Activated CD4-positive, alpha-beta T cell treated with anti-CD3 and anti-CD28 coated beads, Interleukin-2, amount 50 U/mL, for 4 hours (primary cell): Measurements from ENCODE around the gene NVL.

Experiments used
- DNase-seq, 2 experiments: peaks; one replicate each; pipeline ENCODE4 v3.0.0-alpha.2; 2020

NVL gene

DNA sequence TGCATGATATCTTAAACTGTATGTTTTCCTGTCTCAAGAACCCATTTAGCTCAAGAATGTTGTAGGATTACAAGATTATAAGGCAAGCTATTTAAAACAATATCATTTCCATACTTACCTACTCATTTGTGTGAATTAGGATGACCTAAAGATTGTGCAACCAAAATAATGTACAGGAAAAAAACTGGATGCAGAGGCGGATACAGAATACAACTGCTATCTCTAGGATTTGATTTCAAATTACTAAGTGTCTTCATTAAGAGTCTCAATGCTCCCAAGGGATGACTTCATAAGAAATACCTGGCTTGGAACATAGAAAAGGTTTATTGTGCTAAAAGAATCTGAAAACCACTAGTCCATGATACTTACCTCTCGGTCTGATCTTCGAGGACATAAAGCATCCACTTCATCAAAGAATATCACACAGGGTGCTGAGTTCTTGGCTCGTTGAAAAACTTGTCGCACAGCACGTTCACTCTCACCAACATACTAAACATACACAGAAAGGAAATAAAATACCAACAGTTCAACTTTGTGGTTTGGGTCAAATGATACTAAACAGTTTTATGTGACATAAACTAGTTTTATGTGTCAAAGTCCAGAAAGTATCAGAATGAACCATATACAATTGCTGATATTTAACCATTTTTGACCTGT is 54.9 kb downstream of the NVL start:
- no peak for DNase-seq

DNA sequence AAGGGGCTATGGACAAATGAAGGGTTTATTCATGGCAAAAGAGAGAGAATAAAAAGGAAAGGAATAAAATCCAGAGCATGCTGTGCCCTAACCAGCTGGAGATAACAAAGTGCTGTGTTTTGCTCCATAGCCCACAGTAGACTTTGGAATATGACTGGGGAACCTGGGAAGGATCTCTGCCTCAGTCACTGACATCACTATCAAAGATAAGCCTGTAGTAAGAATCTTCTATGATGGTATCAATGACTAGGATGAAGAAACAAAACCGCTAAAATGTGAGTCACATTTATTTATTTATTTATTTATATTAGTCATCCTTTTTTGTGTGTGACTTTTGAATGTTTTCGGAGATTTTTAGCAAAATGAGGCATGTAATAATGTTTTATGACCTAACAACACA is 56.3 kb downstream of the NVL start:
- no peak for DNase-seq

DNA sequence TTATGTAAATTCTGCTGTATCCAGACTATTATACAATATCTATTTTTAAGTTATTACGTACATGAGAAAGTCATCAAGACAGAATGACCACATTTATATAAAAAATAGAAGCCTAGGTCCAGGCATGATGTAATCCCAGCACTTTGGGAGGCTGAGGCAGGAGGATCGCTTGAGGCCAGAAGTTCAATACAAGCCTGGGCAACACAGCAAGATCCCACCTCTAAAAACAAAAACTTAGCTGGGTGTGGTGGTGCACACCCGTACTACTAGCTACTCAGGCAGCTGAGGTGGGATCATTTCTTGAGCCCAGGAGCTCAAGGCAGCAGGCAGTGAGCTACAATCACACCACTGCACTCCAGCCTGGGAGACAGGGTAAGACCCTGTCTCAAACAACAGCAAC is 58.9 kb downstream of the NVL start:
- DNase-seq, result no peak

DNA sequence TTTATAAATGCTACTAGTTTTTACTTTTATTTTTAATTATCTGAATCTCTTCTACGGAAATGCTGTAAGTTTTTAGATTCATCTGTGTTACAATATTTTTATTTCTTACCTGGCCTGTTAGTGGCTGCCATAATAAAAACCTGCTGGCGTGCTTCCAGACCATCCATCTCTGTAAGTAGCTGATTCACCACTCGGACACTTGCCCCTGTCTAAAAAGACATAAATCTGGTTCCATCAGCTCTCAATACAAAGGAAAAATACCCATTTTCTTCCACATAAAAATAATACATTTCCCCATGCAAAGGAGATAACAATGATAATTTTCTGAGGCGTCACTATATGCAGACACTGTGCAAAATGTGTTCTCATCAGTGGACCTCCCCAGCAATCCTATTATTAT is 62.0 kb downstream of the NVL start:
- DNase-seq, result no peak

DNA sequence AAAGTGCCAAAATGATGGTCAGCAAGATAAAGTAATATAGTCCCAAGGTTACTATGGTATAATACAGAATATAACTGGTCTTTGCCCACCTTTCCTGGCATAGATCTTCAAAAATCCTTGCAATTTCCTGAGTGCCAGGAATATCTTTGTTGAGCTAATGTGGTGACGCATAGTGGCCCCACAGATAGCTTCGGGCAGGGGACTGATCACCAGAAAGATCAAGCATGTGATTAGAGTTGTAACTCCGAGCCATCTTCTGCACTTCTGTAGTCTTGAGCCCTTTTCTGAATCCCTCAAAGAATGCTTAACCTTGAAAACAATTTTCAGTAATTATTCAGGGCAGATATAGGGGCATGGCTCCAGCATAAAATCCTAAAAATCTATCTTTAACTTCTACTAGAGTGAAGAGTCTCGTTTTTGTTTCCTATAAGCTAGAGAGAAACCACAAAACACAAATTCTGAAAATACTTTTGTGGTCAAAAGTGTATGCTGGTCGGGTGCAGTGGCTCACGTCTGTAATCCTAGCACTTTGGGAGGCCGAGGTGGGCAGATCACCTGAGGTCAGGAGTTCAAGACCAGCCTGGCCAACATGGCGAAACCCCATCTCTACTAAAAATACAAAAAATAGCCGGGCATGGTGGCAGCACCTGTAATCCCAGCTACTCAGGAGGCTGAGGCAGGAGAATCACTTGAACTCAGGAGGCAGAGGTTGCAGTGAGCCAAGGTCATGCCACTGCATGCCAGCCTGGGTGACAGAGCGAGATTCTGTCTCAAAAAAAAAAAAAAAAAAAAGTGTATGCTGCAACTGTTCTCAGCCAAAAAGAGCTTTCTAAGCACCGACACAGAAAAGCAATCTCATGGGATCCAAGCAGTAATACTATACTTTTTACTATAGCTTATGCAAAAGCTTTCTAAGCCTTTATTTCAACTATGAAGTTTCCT is 62.8 kb downstream of the NVL start:
- DNase-seq, result no peak

DNA sequence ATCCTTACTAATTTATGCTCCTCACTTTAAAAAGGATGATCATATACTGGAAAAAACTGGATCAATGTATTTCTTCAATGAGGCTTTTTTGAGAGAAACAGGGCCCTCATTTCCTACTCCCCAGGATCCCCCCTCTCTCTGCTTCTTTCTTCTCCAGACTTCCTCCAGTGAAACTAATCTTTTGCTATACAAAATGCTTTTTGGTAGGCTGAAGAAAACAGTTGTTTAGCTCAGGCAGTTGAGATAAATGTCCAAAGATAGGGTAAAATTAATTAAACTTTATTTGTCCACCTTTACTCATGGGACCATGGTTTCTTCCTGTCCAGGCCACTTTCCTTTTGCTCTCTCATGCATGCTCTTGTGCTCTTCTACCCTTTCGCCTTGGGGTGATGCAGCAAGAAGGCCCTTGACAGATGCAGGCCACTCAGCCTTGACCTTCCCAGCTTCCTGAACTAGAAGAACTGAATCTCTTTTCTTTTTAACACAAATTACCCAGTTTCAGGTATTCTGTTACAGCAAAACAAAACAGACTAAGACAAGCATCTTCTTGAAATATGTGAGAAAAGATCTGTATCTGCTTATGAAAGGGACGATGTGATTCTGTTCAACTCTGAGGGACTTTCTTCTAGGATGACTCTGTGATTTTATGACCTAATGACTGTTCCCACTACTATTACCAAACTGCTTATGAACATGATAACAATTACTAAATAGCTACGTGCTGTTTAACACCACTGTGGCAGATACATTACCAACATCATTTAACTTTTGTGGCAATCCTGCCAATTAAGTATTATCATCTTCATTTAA is 63.7 kb downstream of the NVL start:
- no peak for DNase-seq

DNA sequence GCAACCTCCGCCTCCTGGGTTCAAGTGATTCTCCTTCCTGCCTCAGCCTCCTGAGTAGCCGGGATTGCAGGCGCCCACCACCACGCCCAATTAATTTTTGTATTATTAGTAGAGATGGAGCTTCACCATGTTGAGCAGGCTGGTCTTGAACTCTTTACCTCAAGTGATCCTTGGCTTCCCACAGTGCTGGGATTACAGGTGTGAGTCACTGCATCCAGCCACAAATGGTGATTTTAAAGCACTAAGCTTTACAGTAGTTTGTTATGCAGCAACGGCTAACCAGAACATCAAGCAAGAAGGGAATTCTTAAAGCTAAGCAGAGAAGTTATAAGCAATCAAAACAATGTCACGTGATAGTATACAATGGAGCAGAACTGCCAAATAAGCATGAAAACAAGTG is 65.7 kb downstream of the NVL start:
- no peak for DNase-seq

DNA sequence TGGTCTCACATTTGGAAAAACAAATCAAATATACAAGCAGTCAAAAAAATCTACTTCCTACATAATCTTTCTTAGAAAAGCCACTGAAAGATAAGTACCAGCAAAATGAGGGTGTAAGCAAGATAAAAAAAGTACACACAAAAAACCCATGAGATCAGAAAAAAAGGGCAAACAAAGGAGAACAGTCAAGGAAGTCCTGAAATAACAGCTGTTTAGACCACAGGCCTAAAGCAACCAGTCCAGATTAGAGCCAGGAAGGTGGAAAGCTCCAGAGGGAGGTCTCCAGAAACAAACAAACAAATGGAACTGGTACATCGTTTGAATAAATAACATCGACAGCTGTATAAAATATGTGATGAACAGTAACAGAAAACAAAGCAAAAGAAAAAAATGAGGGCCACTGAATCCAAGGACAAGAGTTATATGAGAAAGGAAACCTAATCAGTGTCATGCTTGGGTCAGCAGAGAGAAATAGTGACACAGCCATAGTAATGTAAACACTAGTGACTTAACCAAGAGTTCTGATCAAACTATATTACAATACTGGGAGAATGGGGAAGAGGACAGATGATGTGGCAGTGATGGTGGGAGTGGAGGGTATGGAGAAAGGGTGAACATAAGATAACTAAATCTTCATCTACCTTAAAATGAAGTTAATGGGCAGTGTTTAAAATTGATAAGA is 67.5 kb downstream of the NVL start:
- DNase-seq, result no peak

DNA sequence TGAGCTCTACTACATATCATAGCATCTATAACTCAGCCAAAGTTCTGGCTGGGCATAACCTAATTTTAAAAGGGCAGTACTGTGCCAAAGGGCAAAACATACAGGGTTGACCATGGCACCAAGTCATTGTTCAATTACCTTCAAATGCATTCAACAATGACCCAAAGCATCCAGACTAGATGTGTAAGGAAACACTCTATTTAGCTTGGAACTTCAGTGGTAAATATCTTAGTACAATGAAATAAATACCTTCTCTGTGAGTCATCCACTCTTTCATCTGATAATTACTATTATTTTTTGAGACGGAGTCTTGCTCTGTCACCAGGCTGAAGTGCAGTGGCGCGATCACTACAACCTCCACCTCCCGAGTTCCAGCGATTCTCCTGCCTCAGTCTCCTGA is 70.0 kb downstream of the NVL start:
- no peak for DNase-seq

DNA sequence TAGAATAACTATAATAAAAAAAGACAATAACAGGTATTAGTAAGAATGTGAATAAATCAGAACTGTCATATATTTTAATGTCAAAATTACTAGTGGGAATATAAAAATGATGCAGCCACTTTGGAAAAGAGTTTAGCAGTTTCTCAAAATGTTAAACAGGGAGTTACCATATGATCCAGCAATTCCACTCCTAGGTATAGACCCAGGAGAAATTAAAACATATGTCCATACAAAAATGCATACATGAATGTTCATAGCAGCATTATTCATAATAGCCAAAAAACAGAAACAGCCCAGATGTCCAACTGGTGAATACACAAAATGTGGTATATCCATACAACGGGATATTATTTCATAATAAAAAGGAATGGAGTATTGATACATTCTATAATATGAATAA is 71.6 kb downstream of the NVL start:
- no peak for DNase-seq

DNA sequence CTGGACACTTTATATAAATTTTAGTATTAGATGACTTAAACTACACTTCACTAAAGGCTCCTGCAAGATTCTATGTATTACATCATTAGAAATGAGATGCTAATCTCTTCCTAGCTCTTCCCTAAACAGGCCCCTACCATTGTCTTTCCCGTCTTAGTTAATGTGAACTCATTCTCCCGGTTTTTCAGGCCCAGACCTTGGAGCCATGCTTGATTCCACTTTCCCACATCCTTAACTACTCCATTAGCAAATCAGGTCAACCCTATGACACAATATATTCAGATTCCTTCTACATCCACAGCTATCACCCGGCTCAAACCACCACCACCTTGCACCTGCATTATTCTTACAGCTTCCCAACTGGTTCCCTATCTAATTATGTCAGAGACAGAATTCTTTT is 73.3 kb downstream of the NVL start:
- DNase-seq, result no peak

DNA sequence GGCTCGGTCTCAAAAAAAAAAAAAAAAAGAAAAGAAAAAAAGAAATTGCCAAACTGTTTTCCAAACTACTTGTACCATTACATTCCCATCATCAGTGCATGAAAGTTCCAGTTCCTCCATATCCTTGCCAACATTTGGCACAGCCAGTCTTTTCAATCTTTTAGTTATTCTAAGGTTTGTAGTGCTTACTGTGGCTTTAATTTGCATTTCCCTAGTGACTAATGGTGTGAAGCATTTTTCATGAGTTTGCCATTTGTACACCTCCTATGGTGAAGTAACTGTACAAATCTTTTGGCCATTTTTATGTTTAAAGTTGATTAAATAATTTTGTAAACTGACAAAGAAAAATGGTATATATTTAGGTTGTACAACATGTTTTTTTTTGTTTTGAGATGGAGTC is 76.3 kb downstream of the NVL start:
- no peak for DNase-seq

DNA sequence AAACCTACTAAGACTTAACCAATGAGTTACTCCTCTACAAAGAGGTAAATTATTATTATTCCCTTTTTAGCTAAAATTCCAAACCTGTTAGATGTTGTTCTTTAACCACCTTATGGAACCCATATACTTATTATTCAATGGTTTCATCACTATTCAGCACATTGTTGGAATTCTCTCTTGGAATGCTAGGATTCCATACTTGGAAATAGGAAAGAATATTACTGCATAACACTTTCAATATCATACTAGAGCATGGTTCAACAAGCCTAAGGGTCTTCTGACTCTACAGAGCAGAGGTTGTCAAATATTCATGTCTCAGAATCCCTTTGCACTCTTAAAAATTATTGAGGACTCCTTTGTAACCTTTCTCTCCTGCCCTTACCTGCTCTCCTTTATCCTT is 77.5 kb downstream of the NVL start:
- no peak for DNase-seq

DNA sequence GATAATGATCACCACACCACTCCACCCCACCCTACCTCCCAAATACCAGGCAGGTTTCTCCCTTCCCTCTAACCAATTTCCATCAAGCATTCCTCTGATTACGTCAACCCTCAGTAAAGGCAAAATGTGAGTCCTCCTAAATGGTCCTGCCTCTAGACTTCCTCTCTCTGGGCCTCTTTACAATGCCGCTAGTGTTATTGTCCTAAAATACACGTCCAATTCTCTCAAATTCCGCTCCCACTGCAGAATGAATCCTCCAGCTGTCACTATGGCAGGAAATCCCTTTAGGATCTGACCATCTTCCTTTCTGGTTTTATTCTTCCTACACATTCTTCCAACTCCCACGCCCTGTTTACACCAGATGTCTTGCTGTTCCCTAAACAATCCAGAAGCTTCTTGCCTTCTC is 78.2 kb downstream of the NVL start:
- DNase-seq, result no peak

DNA sequence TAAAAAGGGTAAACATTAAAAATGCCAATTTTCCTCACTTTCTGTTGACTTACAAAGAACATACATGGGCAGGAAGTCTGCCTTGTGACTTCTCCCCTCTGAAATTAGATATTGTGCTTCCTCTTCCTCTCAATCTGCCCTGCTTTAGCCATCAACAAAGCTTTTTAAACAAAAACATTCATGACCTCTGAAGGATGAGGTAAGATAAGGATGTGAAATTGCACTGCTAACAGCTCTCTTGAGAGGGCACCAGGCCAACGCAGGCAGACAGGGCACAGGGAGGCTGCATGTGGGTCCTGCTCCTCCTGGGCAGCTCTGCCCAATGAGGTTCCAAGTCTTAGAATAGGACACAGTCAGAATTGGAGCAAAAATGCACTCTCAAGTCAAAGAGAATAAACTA is 84.8 kb downstream of the NVL start:
- no peak for DNase-seq

DNA sequence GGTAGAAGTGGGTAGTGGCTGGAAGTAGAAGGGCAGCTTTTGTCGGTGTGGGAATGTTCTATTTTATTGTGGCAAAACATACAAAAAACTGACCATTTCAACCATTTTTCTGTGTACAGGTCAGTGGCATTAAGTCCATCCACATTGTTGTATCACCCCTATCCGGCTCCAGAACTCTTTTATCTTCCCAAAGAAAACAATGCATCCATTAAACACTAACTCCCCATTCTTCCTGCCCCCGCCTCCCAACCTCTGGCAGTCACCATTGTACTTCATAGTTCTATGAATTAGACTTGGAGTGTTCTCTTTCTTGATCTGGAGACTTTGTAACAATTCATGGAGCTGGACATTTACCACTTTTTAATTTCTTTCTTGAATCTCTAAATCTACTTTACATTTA is 91.2 kb downstream of the NVL start:
- DNase-seq, result no peak

DNA sequence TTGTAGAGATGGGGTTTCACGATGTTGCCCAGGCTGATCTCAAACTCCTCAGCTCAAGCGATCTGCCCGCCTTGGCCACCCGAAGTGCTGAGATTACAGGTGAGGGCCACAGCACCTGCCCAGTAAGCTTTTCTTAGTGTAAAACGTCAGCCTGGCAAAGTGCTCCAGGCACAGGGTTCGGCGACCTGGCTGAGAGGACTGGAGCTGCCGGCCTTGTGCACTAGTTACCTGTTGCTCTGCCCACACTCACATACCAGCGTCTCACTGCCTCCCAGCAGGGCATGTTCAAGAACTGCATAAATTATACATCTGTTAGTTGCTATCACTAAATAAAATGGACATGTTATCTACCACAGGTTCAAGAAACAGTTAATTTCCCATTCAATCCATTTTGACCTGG is 91.8 kb downstream of the NVL start:
- DNase-seq, result no peak

DNA sequence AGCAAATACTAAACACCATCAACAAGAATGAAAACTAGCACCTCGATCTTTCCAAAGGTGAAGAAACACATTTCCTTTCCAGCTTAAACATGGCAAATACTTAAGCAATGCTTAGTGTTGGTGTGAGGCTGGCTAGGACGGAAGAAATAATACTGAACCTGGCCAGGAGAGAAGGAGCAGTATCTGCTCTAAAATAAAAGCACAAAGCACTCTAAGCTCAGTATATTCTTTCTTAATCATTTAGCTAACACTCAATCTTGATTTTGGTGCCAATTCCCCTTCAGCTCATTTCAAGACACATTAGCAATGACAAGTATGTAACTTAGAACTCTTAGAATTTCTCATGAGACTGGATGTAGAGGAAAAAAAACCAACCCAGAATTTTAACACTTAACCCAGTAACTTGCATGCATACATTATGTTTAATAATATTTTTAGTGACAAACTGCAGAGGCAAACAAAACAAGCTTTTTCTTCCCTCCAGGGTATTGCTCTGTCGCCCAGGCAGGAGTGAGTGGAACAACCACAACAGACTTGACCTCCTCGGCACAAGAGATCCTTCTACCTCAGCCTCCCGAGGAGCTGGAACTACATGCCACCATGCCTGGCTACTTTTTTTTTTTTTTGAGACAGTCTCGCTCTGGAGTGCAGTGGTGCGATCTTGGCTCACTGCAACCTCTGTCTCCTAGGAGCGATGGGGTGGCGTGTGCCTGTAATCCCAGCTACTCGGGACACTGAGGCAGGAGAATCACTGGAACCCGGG is 92.7 kb downstream of the NVL start:
- no peak for DNase-seq

DNA sequence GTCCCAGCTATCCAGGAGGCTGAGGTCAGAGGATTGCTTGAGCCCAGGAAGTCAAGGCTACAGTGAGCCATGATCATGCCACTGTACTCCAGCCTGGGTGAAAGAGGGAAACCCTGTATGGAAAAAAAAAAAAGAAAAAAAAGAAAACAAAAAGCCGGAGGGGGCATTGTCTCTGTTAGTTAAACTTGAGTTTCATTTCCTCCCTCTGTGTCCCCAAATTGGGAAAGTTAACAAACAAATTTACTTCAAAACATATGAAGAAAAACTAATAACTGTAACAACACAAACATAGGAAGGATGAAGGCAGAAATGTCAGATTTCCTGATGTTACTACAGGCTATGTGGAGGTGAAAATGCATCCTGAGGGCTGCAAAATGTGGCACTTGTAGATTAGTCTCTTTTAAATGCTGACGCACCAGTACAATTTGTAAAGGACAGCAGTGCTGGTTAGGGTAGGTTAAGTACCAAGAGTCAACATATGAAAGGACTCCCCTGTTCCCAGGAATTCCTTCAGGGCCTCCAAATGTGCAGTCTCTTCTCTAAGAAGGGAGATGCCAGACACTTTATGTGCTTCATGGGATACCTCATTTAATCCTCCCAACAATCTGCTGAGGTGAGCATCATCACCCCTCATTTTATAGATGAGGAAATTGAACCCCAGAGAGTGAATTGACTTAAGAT is 94.0 kb downstream of the NVL start:
- no peak for DNase-seq

DNA sequence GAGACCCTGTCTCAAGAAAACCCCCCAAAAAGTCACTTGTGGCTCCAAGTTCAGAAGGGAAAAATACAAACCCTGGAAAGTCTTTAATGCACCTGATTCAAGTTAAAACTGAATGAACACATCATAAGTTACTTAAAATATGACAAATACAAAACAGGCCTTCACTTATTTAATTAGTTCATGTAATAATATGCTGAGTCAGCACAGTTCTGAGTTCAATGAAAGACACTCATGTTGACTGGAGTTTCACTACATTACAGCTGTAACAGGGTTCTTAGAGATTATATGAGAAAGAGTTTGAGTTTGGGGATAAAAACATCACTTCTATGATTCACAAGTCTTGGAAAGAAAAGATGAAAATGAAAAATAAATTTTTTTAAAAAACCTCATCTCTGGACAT is 96.0 kb downstream of the NVL start:
- DNase-seq, result no peak

DNA sequence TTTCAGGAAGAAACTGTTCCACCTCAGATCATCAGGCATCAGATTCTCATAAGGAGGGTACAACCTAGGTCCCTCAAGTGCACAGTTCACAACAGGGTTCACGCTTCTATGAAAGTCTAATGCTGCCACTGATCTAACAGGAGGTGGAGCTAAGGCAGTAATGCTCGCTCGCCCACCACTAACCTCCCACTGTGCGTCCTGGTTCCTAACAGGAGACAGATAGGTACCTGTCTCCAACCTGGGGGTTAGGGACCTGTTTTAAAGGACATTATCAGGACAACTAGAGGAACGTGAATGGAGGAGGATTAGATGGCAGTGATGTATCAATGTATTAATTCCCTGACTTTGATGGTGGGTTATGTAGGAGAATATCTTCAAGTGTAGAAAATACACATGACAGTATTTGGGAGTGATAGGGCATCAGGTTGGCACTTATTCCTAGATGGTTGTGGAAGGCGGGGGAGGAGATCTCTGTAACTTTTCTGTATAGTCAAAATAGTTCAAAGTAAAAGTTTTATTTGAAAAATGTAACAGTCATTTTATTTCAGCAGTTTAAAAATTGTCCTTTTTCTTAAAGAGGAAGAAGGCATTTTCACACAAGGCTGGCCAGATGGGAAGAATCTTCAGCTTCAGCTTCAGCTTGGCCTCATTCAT is 103.0 kb downstream of the NVL start:
- no peak for DNase-seq
